Measurements from ENCODE around the gene FGFR3. TPM values are rescaled to one million over a fixed set of nuclear protein-coding genes. Genes with fewer than 3 reads are reported as not detected.

The FGFR3 gene
- total and polyA plus RNA-seq, 9 of the 15 experiments (the other 6 are each of a cell fraction or from before 2014, with no cell fraction given), result 1.2 to 60.4 (median 12.7) TPM

GRCh38 chr4:1792832-1793495 lies at the start of gene FGFR3 (continued):
- no peak for TF ChIP-seq JUN (IDR thresholded peaks at IDR 0.05; ENCODE audit: borderline replicate concordance, low read depth, low read length)
- no peak for TF ChIP-seq JUN (CRISPR knock-in tag; IDR thresholded peaks at IDR 0.05; ENCODE audit: borderline replicate concordance)
- TF ChIP-seq, protein P1, sequence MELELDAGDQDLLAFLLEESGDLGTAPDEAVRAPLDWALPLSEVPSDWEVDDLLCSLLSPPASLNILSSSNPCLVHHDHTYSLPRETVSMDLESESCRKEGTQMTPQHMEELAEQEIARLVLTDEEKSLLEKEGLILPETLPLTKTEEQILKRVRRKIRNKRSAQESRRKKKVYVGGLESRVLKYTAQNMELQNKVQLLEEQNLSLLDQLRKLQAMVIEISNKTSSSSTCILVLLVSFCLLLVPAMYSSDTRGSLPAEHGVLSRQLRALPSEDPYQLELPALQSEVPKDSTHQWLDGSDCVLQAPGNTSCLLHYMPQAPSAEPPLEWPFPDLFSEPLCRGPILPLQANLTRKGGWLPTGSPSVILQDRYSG (tag; conservative IDR thresholded peaks at IDR 0.05; ENCODE audit: low read depth), result no peak
- peak; percentile 75; the same call in 1 of the 2 replicates for TF ChIP-seq POLR2AphosphoS5 (IDR thresholded peaks at IDR 0.05; ENCODE audit: control insufficient read depth, insufficient read depth, low read depth, low read length)
- no peak for TF ChIP-seq LARP7 (IDR thresholded peaks at IDR 0.05)
- TF ChIP-seq NELFE (IDR thresholded peaks at IDR 0.05; ENCODE audit: insufficient read depth, insufficient read length), result no peak
- no peak for TF ChIP-seq ZZZ3 (IDR thresholded peaks at IDR 0.05)
- TF ChIP-seq HDAC2 (IDR thresholded peaks at IDR 0.05), result no peak
- TF ChIP-seq, protein P2, sequence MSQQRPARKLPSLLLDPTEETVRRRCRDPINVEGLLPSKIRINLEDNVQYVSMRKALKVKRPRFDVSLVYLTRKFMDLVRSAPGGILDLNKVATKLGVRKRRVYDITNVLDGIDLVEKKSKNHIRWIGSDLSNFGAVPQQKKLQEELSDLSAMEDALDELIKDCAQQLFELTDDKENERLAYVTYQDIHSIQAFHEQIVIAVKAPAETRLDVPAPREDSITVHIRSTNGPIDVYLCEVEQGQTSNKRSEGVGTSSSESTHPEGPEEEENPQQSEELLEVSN (IDR thresholded peaks at IDR 0.05; ENCODE audit: borderline replicate concordance in 1 of 2, extremely low read depth in 1 of 2, insufficient read depth in 1 of 2, insufficient read length in 1 of 2, low read depth in 1 of 2, low read length in 1 of 2, poor library complexity in 1 of 2, severe bottlenecking in 1 of 2), result peak; percentile 21 to 70
- TF ChIP-seq BMI1 (IDR thresholded peaks at IDR 0.05; ENCODE audit: low read length), result no peak
- TF ChIP-seq CCAR2 (IDR thresholded peaks at IDR 0.05; ENCODE audit: low read depth, low read length), result no peak
- TF ChIP-seq YBX1 (IDR thresholded peaks at IDR 0.05), result no peak
- no peak for TF ChIP-seq SRF (CRISPR knock-in tag; IDR thresholded peaks at IDR 0.05)
- TF ChIP-seq MYBL2 (IDR thresholded peaks at IDR 0.05; ENCODE audit: low read depth), result no peak
- no peak for TF ChIP-seq MYBL2 (CRISPR knock-in tag; IDR thresholded peaks at IDR 0.05; ENCODE audit: borderline replicate concordance)
- TF ChIP-seq HDGF (IDR thresholded peaks at IDR 0.05), result no peak
- no peak for TF ChIP-seq ZNF57 (CRISPR knock-in tag; IDR thresholded peaks at IDR 0.05)
- TF ChIP-seq STAT5A (IDR thresholded peaks at IDR 0.05; ENCODE audit: borderline replicate concordance, low read length), result no peak
- no peak for TF ChIP-seq NFXL1 (CRISPR knock-in tag; IDR thresholded peaks at IDR 0.05)
- no peak for TF ChIP-seq HNRNPUL1 (IDR thresholded peaks at IDR 0.05; ENCODE audit: low read length)
- no peak for TF ChIP-seq SETDB1 (IDR thresholded peaks at IDR 0.05; ENCODE audit: low read length)
- no peak for TF ChIP-seq ZNF668 (CRISPR knock-in tag; IDR thresholded peaks at IDR 0.05)
- TF ChIP-seq, protein P3, sequence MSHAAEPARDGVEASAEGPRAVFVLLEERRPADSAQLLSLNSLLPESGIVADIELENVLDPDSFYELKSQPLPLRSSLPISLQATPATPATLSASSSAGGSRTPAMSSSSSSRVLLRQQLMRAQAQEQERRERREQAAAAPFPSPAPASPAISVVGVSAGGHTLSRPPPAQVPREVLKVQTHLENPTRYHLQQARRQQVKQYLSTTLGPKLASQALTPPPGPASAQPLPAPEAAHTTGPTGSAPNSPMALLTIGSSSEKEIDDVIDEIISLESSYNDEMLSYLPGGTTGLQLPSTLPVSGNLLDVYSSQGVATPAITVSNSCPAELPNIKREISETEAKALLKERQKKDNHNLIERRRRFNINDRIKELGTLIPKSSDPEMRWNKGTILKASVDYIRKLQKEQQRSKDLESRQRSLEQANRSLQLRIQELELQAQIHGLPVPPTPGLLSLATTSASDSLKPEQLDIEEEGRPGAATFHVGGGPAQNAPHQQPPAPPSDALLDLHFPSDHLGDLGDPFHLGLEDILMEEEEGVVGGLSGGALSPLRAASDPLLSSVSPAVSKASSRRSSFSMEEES (CRISPR knock-in tag; IDR thresholded peaks at IDR 0.05), result no peak
- TF ChIP-seq MYC (IDR thresholded peaks at IDR 0.05; ENCODE audit: low read depth, low read length), result 0 out of 2 replicates have a peak, but pooled peaks have one; percentile 32
- no peak for TF ChIP-seq MYC (CRISPR knock-in tag; IDR thresholded peaks at IDR 0.05; ENCODE audit: borderline replicate concordance, low read depth)
- no peak for TF ChIP-seq SP2 (IDR thresholded peaks at IDR 0.05; ENCODE audit: extremely low read depth, low read depth, low read length, poor library complexity, severe bottlenecking)
- no peak for TF ChIP-seq ZEB2 (IDR thresholded peaks at IDR 0.05)
- no peak for TF ChIP-seq TCF3 (CRISPR knock-in tag; IDR thresholded peaks at IDR 0.05)
- TF ChIP-seq NCOA6 (IDR thresholded peaks at IDR 0.05), result no peak
